ENCODE results near the gene CSNK1G1. TPM values are rescaled to one million over a fixed set of nuclear protein-coding genes. Genes with fewer than 3 reads are reported as not detected.

Gene CSNK1G1
- total and polyA plus RNA-seq, 2 donors, result 7.3 to 11.8 TPM

GRCh38 chr15:64213646-64214045, 142.3 kb downstream of the CSNK1G1 start:
- 97% methylated on average over 3 of the region's 3 CpGs for WGBS
- Histone ChIP-seq H3K27me3 (ENCODE audit: control insufficient read depth in 2 of 2, insufficient read depth in 1 of 2, low read length in 1 of 2) (no peaks in the 10 kb centered on the region), H3K36me3 (ENCODE audit: control insufficient read depth in 2 of 2, insufficient read depth in 2 of 2, low read length in 1 of 2) (peaks cover 0 to 14% of the 10 kb centered on the region in 2 donors), H3K27ac (ENCODE audit: low read depth in 1 of 2, low read length in 1 of 2) (no peak overlapping the region), H3K4me1 (ENCODE audit: control insufficient read depth in 2 of 2, insufficient read depth in 2 of 2, low read length in 2 of 2) (no peaks in the 10 kb centered on the region), H3K9me3 (ENCODE audit: control insufficient read depth in 2 of 2, insufficient read depth in 1 of 2, low read length in 1 of 2) (no peaks in the 10 kb centered on the region), H3K4me3 (ENCODE audit: low read length in 2 of 2) (no peak overlapping the region)
- DNase-seq (ENCODE audit: low read depth in 6 of 9, low spot score in 9 of 9), result no peak

- peaks cover 3 to 14% of the 10 kb centered on the region in 2 donors for H3K36me3 ChIP-seq (ENCODE audit: control insufficient read depth in 2 of 2, insufficient read depth in 2 of 2, low read length in 1 of 2)
- WGBS, result 97% methylated on average over 2 of the region's 2 CpGs
- H3K27me3 ChIP-seq (ENCODE audit: control insufficient read depth in 2 of 2, insufficient read depth in 1 of 2, low read length in 1 of 2), result no peaks in the 10 kb centered on the region
- no peak for DNase-seq (ENCODE audit: low read depth in 6 of 9, low spot score in 9 of 9)
- no peaks in the 10 kb centered on the region for H3K9me3 ChIP-seq (ENCODE audit: control insufficient read depth in 2 of 2, insufficient read depth in 1 of 2, low read length in 1 of 2)
- no peak overlapping the region for H3K4me3 ChIP-seq (ENCODE audit: low read length in 2 of 2)
- H3K4me1 ChIP-seq (ENCODE audit: control insufficient read depth in 2 of 2, insufficient read depth in 2 of 2, low read length in 2 of 2), result no peaks in the 10 kb centered on the region
- H3K27ac ChIP-seq (ENCODE audit: low read depth in 1 of 2, low read length in 1 of 2), result no peak overlapping the region
These were observed 144.3 kb downstream of the CSNK1G1 start for GRCh38 chr15:64211696-64212095.

- Histone ChIP-seq H3K4me3 (ENCODE audit: low read length in 2 of 2) (no peak overlapping the region), H3K27me3 (ENCODE audit: control insufficient read depth in 2 of 2, insufficient read depth in 1 of 2, low read length in 1 of 2) (no peaks in the 10 kb centered on the region), H3K4me1 (ENCODE audit: control insufficient read depth in 2 of 2, insufficient read depth in 2 of 2, low read length in 2 of 2) (no peaks in the 10 kb centered on the region), H3K9me3 (ENCODE audit: control insufficient read depth in 2 of 2, insufficient read depth in 1 of 2, low read length in 1 of 2) (no peaks in the 10 kb centered on the region), H3K27ac (ENCODE audit: low read depth in 1 of 2, low read length in 1 of 2) (no peak overlapping the region), H3K36me3 (ENCODE audit: control insufficient read depth in 2 of 2, insufficient read depth in 2 of 2, low read length in 1 of 2) (peaks cover 3 to 11% of the 10 kb centered on the region in 2 donors)
- no peak for DNase-seq (ENCODE audit: low read depth in 6 of 9, low spot score in 9 of 9)
- WGBS, result 94% methylated on average over 2 of the region's 2 CpGs
These were observed 145.6 kb downstream of the CSNK1G1 start for GRCh38 chr15:64210371-64210770.

GRCh38 chr15:64209680-64210334, 146.2 kb downstream of the CSNK1G1 start:
- no peak overlapping the region for H3K27ac ChIP-seq (ENCODE audit: low read depth in 1 of 2, low read length in 1 of 2)
- H3K36me3 ChIP-seq (ENCODE audit: control insufficient read depth in 2 of 2, insufficient read depth in 2 of 2, low read length in 1 of 2), result peaks cover 3 to 12% of the 10 kb centered on the region in 2 donors
- H3K27me3 ChIP-seq (ENCODE audit: control insufficient read depth in 2 of 2, insufficient read depth in 1 of 2, low read length in 1 of 2), result no peaks in the 10 kb centered on the region
- H3K4me3 ChIP-seq (ENCODE audit: low read length in 2 of 2), result no peak overlapping the region
- 64% methylated on average over 3 of the region's 3 CpGs for WGBS
- H3K4me1 ChIP-seq (ENCODE audit: control insufficient read depth in 2 of 2, insufficient read depth in 2 of 2, low read length in 2 of 2), result no peaks in the 10 kb centered on the region
- DNase-seq (ENCODE audit: low read depth in 6 of 9, low spot score in 9 of 9), result peak in 2 of 9 donors; percentile 9 to 31
- no peaks in the 10 kb centered on the region for H3K9me3 ChIP-seq (ENCODE audit: control insufficient read depth in 2 of 2, insufficient read depth in 1 of 2, low read length in 1 of 2)

GRCh38 chr15:64205202-64205601, 150.8 kb downstream of the CSNK1G1 start:
- no peaks in the 10 kb centered on the region for H3K9me3 ChIP-seq (ENCODE audit: control insufficient read depth in 2 of 2, insufficient read depth in 1 of 2, low read length in 1 of 2)
- no peak for DNase-seq (ENCODE audit: low read depth in 6 of 9, low spot score in 9 of 9)
- peaks cover 18 to 23% of the 10 kb centered on the region in 2 donors for H3K36me3 ChIP-seq (ENCODE audit: control insufficient read depth in 2 of 2, insufficient read depth in 2 of 2, low read length in 1 of 2)
- H3K27me3 ChIP-seq (ENCODE audit: control insufficient read depth in 2 of 2, insufficient read depth in 1 of 2, low read length in 1 of 2), result no peaks in the 10 kb centered on the region
- no peak overlapping the region for H3K4me3 ChIP-seq (ENCODE audit: low read length in 2 of 2)
- H3K4me1 ChIP-seq (ENCODE audit: control insufficient read depth in 2 of 2, insufficient read depth in 2 of 2, low read length in 2 of 2), result no peaks in the 10 kb centered on the region
- no peak overlapping the region for H3K27ac ChIP-seq (ENCODE audit: low read depth in 1 of 2, low read length in 1 of 2)

GRCh38 chr15:64197425-64197824, 158.5 kb downstream of the CSNK1G1 start:
- no peak overlapping the region for H3K27ac ChIP-seq (ENCODE audit: low read depth in 1 of 2, low read length in 1 of 2)
- no peaks in the 10 kb centered on the region for H3K9me3 ChIP-seq (ENCODE audit: control insufficient read depth in 2 of 2, insufficient read depth in 1 of 2, low read length in 1 of 2)
- peaks cover 6 to 13% of the 10 kb centered on the region in 2 donors for H3K36me3 ChIP-seq (ENCODE audit: control insufficient read depth in 2 of 2, insufficient read depth in 2 of 2, low read length in 1 of 2)
- WGBS, result 95% methylated on average over 1 of the region's 1 CpG
- H3K27me3 ChIP-seq (ENCODE audit: control insufficient read depth in 2 of 2, insufficient read depth in 1 of 2, low read length in 1 of 2), result no peaks in the 10 kb centered on the region
- H3K4me3 ChIP-seq (ENCODE audit: low read length in 2 of 2), result no peak overlapping the region
- no peak for DNase-seq (ENCODE audit: low read depth in 6 of 9, low spot score in 9 of 9)
- H3K4me1 ChIP-seq (ENCODE audit: control insufficient read depth in 2 of 2, insufficient read depth in 2 of 2, low read length in 2 of 2), result no peaks in the 10 kb centered on the region

GRCh38 chr15:64193971-64194370, 162.0 kb downstream of the CSNK1G1 start:
- Histone ChIP-seq H3K27ac (ENCODE audit: low read depth in 1 of 2, low read length in 1 of 2) (no peak overlapping the region), H3K36me3 (ENCODE audit: control insufficient read depth in 2 of 2, insufficient read depth in 2 of 2, low read length in 1 of 2) (peaks cover 0 to 7% of the 10 kb centered on the region in 2 donors), H3K4me1 (ENCODE audit: control insufficient read depth in 2 of 2, insufficient read depth in 2 of 2, low read length in 2 of 2) (no peaks in the 10 kb centered on the region), H3K27me3 (ENCODE audit: control insufficient read depth in 2 of 2, insufficient read depth in 1 of 2, low read length in 1 of 2) (no peaks in the 10 kb centered on the region), H3K9me3 (ENCODE audit: control insufficient read depth in 2 of 2, insufficient read depth in 1 of 2, low read length in 1 of 2) (no peaks in the 10 kb centered on the region), H3K4me3 (ENCODE audit: low read length in 2 of 2) (no peak overlapping the region)
- DNase-seq (ENCODE audit: low read depth in 6 of 9, low spot score in 9 of 9), result no peak
- WGBS, result 98% methylated on average over 6 of the region's 6 CpGs

- Histone ChIP-seq H3K27me3 (ENCODE audit: control insufficient read depth in 2 of 2, insufficient read depth in 1 of 2, low read length in 1 of 2) (no peaks in the 10 kb centered on the region), H3K27ac (ENCODE audit: low read depth in 1 of 2, low read length in 1 of 2) (no peak overlapping the region), H3K4me1 (ENCODE audit: control insufficient read depth in 2 of 2, insufficient read depth in 2 of 2, low read length in 2 of 2) (no peaks in the 10 kb centered on the region), H3K4me3 (ENCODE audit: low read length in 2 of 2) (no peak overlapping the region), H3K9me3 (ENCODE audit: control insufficient read depth in 2 of 2, insufficient read depth in 1 of 2, low read length in 1 of 2) (no peaks in the 10 kb centered on the region), H3K36me3 (ENCODE audit: control insufficient read depth in 2 of 2, insufficient read depth in 2 of 2, low read length in 1 of 2) (peaks cover 0 to 13% of the 10 kb centered on the region in 2 donors)
- no peak for DNase-seq (ENCODE audit: low read depth in 6 of 9, low spot score in 9 of 9)
- 99% methylated on average over 5 of the region's 5 CpGs for WGBS
These were observed 163.8 kb downstream of the CSNK1G1 start for GRCh38 chr15:64191971-64192830.
